H9 (cell line): ENCODE data around the gene UBE2E1. TPM values are rescaled to one million over a fixed set of nuclear protein-coding genes. Genes with fewer than 3 reads are reported as not detected.
A peak's percentile ranks its signal among the peaks of the same experiment; 100 is the strongest.

Experiments used
- DNase-seq: peaks from one replicate; pipeline ENCODE4 v3.0.0-alpha.2; 2017
- H2AFZ ChIP-seq: one replicate; pipeline ENCODE4 v1.6.1; 2013; ENCODE audit warnings: mild to moderate bottlenecking, low read length, control low read depth, moderate library complexity
- H2AK5ac ChIP-seq: 2 replicates; pipeline ENCODE4 v1.6.1; 2013; ENCODE audit warnings: low read length, control low read depth, mixed read lengths; ENCODE audit not compliant: insufficient read length
- H2BK120ac ChIP-seq: one replicate; pipeline ENCODE4 v1.6.1; 2013; ENCODE audit warnings: low read depth, mild to moderate bottlenecking, low read length, control low read depth, inconsistent platforms; ENCODE audit not compliant: poor library complexity, severe bottlenecking
- H2BK12ac ChIP-seq: 2 replicates; pipeline ENCODE4 v1.6.1; 2013; ENCODE audit warnings: low read length, control low read depth, mixed read lengths, low read depth; ENCODE audit not compliant: insufficient read length
- H2BK15ac ChIP-seq: 2 replicates; pipeline ENCODE4 v1.6.1; 2013; ENCODE audit warnings: low read depth, low read length, control low read depth
- H2BK20ac ChIP-seq: one replicate; pipeline ENCODE4 v1.6.1; 2013; ENCODE audit warnings: low read depth, mild to moderate bottlenecking, low read length, control low read depth, inconsistent platforms; ENCODE audit not compliant: poor library complexity, severe bottlenecking
- H2BK5ac ChIP-seq: 2 replicates; pipeline ENCODE4 v1.6.1; 2013; ENCODE audit warnings: low read length, control low read depth, mixed read lengths; ENCODE audit not compliant: insufficient read length
- H3K14ac ChIP-seq: 2 replicates; pipeline ENCODE4 v1.6.1; 2013; ENCODE audit warnings: low read length, control low read depth; ENCODE audit not compliant: insufficient read depth
- H3K18ac ChIP-seq: 2 replicates; pipeline ENCODE4 v1.6.1; 2013; ENCODE audit warnings: low read depth, mild to moderate bottlenecking, mixed read lengths, low read length, control low read depth; ENCODE audit not compliant: insufficient read length
- H3K23ac ChIP-seq: 2 replicates; pipeline ENCODE4 v1.6.1; 2013; ENCODE audit warnings: low read length, control low read depth, mixed read lengths, low read depth; ENCODE audit not compliant: insufficient read length
- H3K23me2 ChIP-seq: 2 replicates; pipeline ENCODE4 v1.6.1; 2013; ENCODE audit warnings: low read depth, mild to moderate bottlenecking, mixed read lengths, low read length, control low read depth; ENCODE audit not compliant: insufficient read length, poor library complexity, severe bottlenecking
- H3K27ac ChIP-seq: 2 replicates; pipeline ENCODE4 v1.5.1; 2013; ENCODE audit warnings: low read length, control low read depth, mixed read lengths, low read depth; ENCODE audit not compliant: insufficient read length
- H3K27me3 ChIP-seq: 2 replicates; pipeline ENCODE4 v1.6.1; 2013; ENCODE audit warnings: low read length, control low read depth, inconsistent platforms; ENCODE audit not compliant: insufficient read depth
- H3K4ac ChIP-seq: 2 replicates; pipeline ENCODE4 v1.6.1; 2013; ENCODE audit warnings: low read depth, mild to moderate bottlenecking, control low read depth, inconsistent platforms, low read length, moderate library complexity
- H3K4me1 ChIP-seq: 2 replicates; pipeline ENCODE4 v1.6.1; 2013; ENCODE audit warnings: low read length, control low read depth, inconsistent platforms; ENCODE audit not compliant: insufficient read depth
- H3K4me2 ChIP-seq: 2 replicates; pipeline ENCODE4 v1.6.1; 2013; ENCODE audit warnings: low read length, control low read depth, mixed read lengths; ENCODE audit not compliant: insufficient read length, insufficient read depth
- H3K56ac ChIP-seq: 2 replicates; pipeline ENCODE4 v1.6.1; 2013; ENCODE audit warnings: low read depth, mild to moderate bottlenecking, mixed read lengths, low read length, control low read depth; ENCODE audit not compliant: insufficient read length
- H3K79me1 ChIP-seq: 2 replicates; pipeline ENCODE4 v1.6.1; 2013; ENCODE audit warnings: low read depth, mild to moderate bottlenecking, moderate library complexity, low read length, control low read depth, inconsistent platforms; ENCODE audit not compliant: insufficient read depth, poor library complexity, severe bottlenecking
- H3K79me2 ChIP-seq: 2 replicates; pipeline ENCODE4 v1.6.1; 2013; ENCODE audit warnings: low read length, control low read depth, inconsistent platforms; ENCODE audit not compliant: insufficient read depth
- H3K9ac ChIP-seq: 2 replicates; pipeline ENCODE4 v1.6.1; 2013; ENCODE audit warnings: low read length, control low read depth, mixed read lengths; ENCODE audit not compliant: insufficient read length; ENCODE audit errors: extremely low read depth
- H3K9me3 ChIP-seq: one replicate; pipeline ENCODE4 v1.6.1; 2013; ENCODE audit warnings: low read depth, low read length, inconsistent platforms; ENCODE audit not compliant: control insufficient read depth
- H3T11ph ChIP-seq: one replicate; pipeline ENCODE4 v1.6.1; 2013; ENCODE audit warnings: mild to moderate bottlenecking, low read length, control low read depth, inconsistent platforms
- H4K20me1 ChIP-seq: one replicate; pipeline ENCODE4 v1.6.1; 2013; ENCODE audit not compliant: control insufficient read depth, insufficient read length, insufficient read depth
- H4K5ac ChIP-seq: 2 replicates; pipeline ENCODE4 v1.6.1; 2013; ENCODE audit warnings: low read depth, mild to moderate bottlenecking, mixed read lengths, low read length, control low read depth; ENCODE audit not compliant: insufficient read length
- H4K8ac ChIP-seq: replicated peaks from 2 replicates; pipeline ENCODE4 v1.6.1; 2013; ENCODE audit warnings: low read length, control low read depth, mixed read lengths, low read depth; ENCODE audit not compliant: insufficient read length
- H4K91ac ChIP-seq: 2 replicates; pipeline ENCODE4 v1.6.1; 2013; ENCODE audit warnings: low read depth, mild to moderate bottlenecking, moderate library complexity, mixed read lengths, low read length, control low read depth; ENCODE audit not compliant: insufficient read length
- H3K27ac Mint-ChIP-seq, 3 experiments: 2 replicates in 2 of 3; 3 replicates in 1 of 3; pipeline ENCODE4 v1.8.0; 2020 to 2021; ENCODE audit warnings: mixed read lengths in 3 of 3, mild to moderate bottlenecking in 1 of 3, moderate library complexity in 1 of 3
- H3K27me3 Mint-ChIP-seq: 2 replicates; pipeline ENCODE4 v1.8.0; 2021; ENCODE audit warnings: low read depth, mild to moderate bottlenecking, moderate library complexity, mixed read lengths
- H3K36me3 Mint-ChIP-seq, 3 experiments: 2 replicates in 2 of 3; 3 replicates in 1 of 3; pipeline ENCODE4 v1.8.0; 2020 to 2021; ENCODE audit warnings: low read depth in 3 of 3, mixed read lengths in 3 of 3; ENCODE audit not compliant: insufficient read depth in 1 of 3
- H3K4me1 Mint-ChIP-seq, 2 experiments: 2 replicates each; pipeline ENCODE4 v1.8.0; 2020; ENCODE audit warnings: mixed read lengths in 2 of 2
- H3K4me3 Mint-ChIP-seq, 2 experiments: 2 replicates in 1 of 2; 3 replicates in 1 of 2; pipeline ENCODE4 v1.8.0; 2020 to 2021; ENCODE audit warnings: mild to moderate bottlenecking in 2 of 2, mixed read lengths in 2 of 2, moderate library complexity in 1 of 2
- H3K9me3 Mint-ChIP-seq, 2 experiments: 2 replicates in 1 of 2; 3 replicates in 1 of 2; pipeline ENCODE4 v1.8.0; 2020; ENCODE audit warnings: mild to moderate bottlenecking in 2 of 2, mixed read lengths in 2 of 2, moderate library complexity in 1 of 2
- WGBS: extraction: QIAGEN DNeasy Blood & Tissue Kit; methylation state at CpG from one replicate; pipeline ENCODE4 v1.1.7; 2013; ENCODE audit warnings: missing lambda C conversion rate, low lambda C conversion rate, mixed read lengths; ENCODE audit not compliant: insufficient read length; ENCODE audit errors: extremely low coverage; 5-methylcytosine and 5-hydroxymethylcytosine counted together
- total RNA-seq: library from RNA; stranded (reverse); gene quantifications from 2 replicates; pipeline ENCODE4 v1.2.1, GENCODE V29; 2021
- TF ChIP-seq, protein P1 (sequence below): fragments of 200-600 bp; sonication (generic); conservative IDR thresholded peaks from 3 replicates; pipeline ENCODE4 v1.8.0; 2021; ENCODE audit warnings: antibody characterized with exemption, mild to moderate bottlenecking

The UBE2E1 gene
- total RNA-seq, 1 experiment from 2014 or later: 142 TPM

DNA sequence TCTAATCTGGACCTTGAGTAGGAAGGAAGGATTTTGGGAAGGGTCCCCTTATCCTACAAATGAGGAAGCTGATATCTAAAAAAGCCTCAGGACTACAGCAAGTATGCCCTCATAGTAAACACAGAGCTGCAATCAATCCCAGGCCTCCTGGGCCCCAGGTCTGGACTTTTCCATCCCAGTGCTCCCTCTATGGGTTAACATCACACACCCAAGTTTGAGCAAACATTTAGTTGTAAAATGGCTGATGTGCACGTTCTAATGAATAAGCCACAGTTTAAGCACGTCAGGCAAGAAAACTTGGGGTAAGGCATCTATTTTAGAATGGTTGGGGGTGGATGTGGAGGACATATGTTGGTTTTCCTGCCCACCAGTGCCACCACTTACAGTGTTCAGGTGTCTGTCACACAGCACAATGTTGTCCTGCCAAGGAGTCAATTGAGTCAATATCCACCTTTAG lies 44.3 kb upstream of the UBE2E1 start:
- Histone ChIP-seq H3K14ac (no peak overlapping the region), H2BK5ac (no peak overlapping the region), H2BK12ac (no peak overlapping the region), H2BK15ac (no peak overlapping the region), H3K9me3 (no peaks in the 10 kb centered on the region), H4K20me1 (no peaks in the 10 kb centered on the region), H4K8ac (no peak overlapping the region), H4K5ac (no peak overlapping the region), H4K91ac (no peak overlapping the region), H3K4me1 (peaks cover 3% of the 10 kb centered on the region; the same call in 1 of the 2 replicates), H3K4ac (no peak overlapping the region), H3T11ph (no peak overlapping the region), H3K4me2 (no peak overlapping the region), H2BK20ac (no peak overlapping the region), H2AFZ (no peak overlapping the region), H3K79me1 (no peaks in the 10 kb centered on the region), H3K79me2 (no peaks in the 10 kb centered on the region), H3K18ac (no peak overlapping the region), H3K56ac (no peak overlapping the region), H3K27me3 (no peaks in the 10 kb centered on the region), H2BK120ac (no peak overlapping the region), H3K23ac (no peak overlapping the region), H3K9ac (no peak overlapping the region), H3K23me2 (no peaks in the 10 kb centered on the region), H2AK5ac (no peak overlapping the region), H3K27ac (no peak overlapping the region)
- Mint-ChIP-seq H3K4me1 (peaks cover 42 to 47% of the 10 kb centered on the region in 2 experiments), H3K27ac (peak overlapping the region; percentile 39 to 92 (median 70); a peak in 4 of 7 replicates), H3K36me3 (no peaks in the 10 kb centered on the region), H3K9me3 (no peaks in the 10 kb centered on the region), H3K4me3 (no peak overlapping the region), H3K27me3 (no peaks in the 10 kb centered on the region; the same call in 1 of the 2 replicates)
- DNase-seq: peak; percentile 66
- TF ChIP-seq, protein P1, sequence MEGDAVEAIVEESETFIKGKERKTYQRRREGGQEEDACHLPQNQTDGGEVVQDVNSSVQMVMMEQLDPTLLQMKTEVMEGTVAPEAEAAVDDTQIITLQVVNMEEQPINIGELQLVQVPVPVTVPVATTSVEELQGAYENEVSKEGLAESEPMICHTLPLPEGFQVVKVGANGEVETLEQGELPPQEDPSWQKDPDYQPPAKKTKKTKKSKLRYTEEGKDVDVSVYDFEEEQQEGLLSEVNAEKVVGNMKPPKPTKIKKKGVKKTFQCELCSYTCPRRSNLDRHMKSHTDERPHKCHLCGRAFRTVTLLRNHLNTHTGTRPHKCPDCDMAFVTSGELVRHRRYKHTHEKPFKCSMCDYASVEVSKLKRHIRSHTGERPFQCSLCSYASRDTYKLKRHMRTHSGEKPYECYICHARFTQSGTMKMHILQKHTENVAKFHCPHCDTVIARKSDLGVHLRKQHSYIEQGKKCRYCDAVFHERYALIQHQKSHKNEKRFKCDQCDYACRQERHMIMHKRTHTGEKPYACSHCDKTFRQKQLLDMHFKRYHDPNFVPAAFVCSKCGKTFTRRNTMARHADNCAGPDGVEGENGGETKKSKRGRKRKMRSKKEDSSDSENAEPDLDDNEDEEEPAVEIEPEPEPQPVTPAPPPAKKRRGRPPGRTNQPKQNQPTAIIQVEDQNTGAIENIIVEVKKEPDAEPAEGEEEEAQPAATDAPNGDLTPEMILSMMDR: peak; percentile 55
- no CpG with 5 or more reads among the region's 2 CpGs for WGBS
